Calu3 (cell line): ENCODE data around the gene ZNF586. TPM values are rescaled to one million over a fixed set of nuclear protein-coding genes. Genes with fewer than 3 reads are reported as not detected.

Source experiments
- BruUV-seq: library from RNA; stranded (reverse); fragments of 400-500 nt; replicated peaks from 2 replicates; lab custom pipeline; 2021; lab: Mats Ljungman, UMichigan
- CTCF ChIA-PET: fragments of 300-600 bp; sonication (Branson Sonifier 250); formaldehyde crosslinking; loops from one replicate; lab custom pipeline; 2022; ENCODE audit warnings: antibody characterized with exemption; lab: Charles Lee
- DNase-seq: peaks from one replicate; pipeline ENCODE4 v3.0.0; 2022
- H3K27ac Mint-ChIP-seq: one replicate; pipeline ENCODE4 v1.8.0; 2022; ENCODE audit warnings: mixed read lengths; ENCODE audit not compliant: unreplicated experiment
- H3K27me3 Mint-ChIP-seq: one replicate; pipeline ENCODE4 v1.8.0; 2022; ENCODE audit warnings: mixed read lengths; ENCODE audit not compliant: unreplicated experiment
- H3K36me3 Mint-ChIP-seq: one replicate; pipeline ENCODE4 v1.8.0; 2022; ENCODE audit warnings: mild to moderate bottlenecking, moderate library complexity, mixed read lengths; ENCODE audit not compliant: insufficient read depth, unreplicated experiment
- H3K4me1 Mint-ChIP-seq: one replicate; pipeline ENCODE4 v1.8.0; 2022; ENCODE audit warnings: mild to moderate bottlenecking, low read depth, mixed read lengths; ENCODE audit not compliant: unreplicated experiment
- H3K4me3 Mint-ChIP-seq: one replicate; pipeline ENCODE4 v1.8.0; 2022; ENCODE audit warnings: mild to moderate bottlenecking, low read depth, moderate library complexity, mixed read lengths; ENCODE audit not compliant: unreplicated experiment
- H3K9me3 Mint-ChIP-seq: one replicate; pipeline ENCODE4 v1.8.0; 2022; ENCODE audit warnings: low read depth, mixed read lengths; ENCODE audit not compliant: unreplicated experiment
- CTCF ChIP-seq: fragments of 200-600 bp; IDR thresholded peaks from one replicate; pipeline ENCODE4 v1.8.0; 2022; ENCODE audit warnings: antibody characterized with exemption; ENCODE audit not compliant: unreplicated experiment
- intact Hi-C: fragments of 100-400 bp; cut with micrococcal nuclease; formaldehyde crosslinking; loops from one replicate; pipeline ENCODE4 v1.10.0; 2022; ENCODE audit not compliant: unreplicated experiment
- total RNA-seq: library from RNA; stranded (reverse); gene quantifications from 2 replicates; pipeline ENCODE4 v1.2.3, GENCODE V29; 2022

ZNF586 gene
- total RNA-seq, 1 experiment from 2014 or later, result 22.9 TPM

GRCh38 chr19:57776764-57777296, 7.4 kb downstream of the ZNF586 start:
- no peak for DNase-seq
- CTCF ChIA-PET, result no interaction called here
- no peak overlapping the region for H3K27ac Mint-ChIP-seq
- no TSS peak for BruUV-seq
- no peaks in the 10 kb centered on the region for H3K27me3 Mint-ChIP-seq
- H3K4me3 Mint-ChIP-seq, result no peak overlapping the region
- no peak for TF ChIP-seq CTCF
- peaks cover 88% of the 10 kb centered on the region for H3K36me3 Mint-ChIP-seq
- intact Hi-C loops, result no loop called here
- no peaks in the 10 kb centered on the region for H3K4me1 Mint-ChIP-seq
- H3K9me3 Mint-ChIP-seq, result peaks cover 41% of the 10 kb centered on the region

- DNase-seq, result no peak
- Mint-ChIP-seq H3K36me3 (peaks cover 74% of the 10 kb centered on the region), H3K4me3 (no peak overlapping the region), H3K27ac (no peak overlapping the region), H3K27me3 (no peaks in the 10 kb centered on the region), H3K4me1 (no peaks in the 10 kb centered on the region), H3K9me3 (peaks cover 37% of the 10 kb centered on the region)
- no peak for TF ChIP-seq CTCF
- CTCF ChIA-PET, result no interaction called here
- BruUV-seq, result no TSS peak
- intact Hi-C loops, result no loop called here
These were observed 8.9 kb downstream of the ZNF586 start for GRCh38 chr19:57778336-57778735.

- H3K4me1 Mint-ChIP-seq, result no peaks in the 10 kb centered on the region
- peaks cover 68% of the 10 kb centered on the region for H3K36me3 Mint-ChIP-seq
- no peak for DNase-seq
- no peaks in the 10 kb centered on the region for H3K27me3 Mint-ChIP-seq
- H3K4me3 Mint-ChIP-seq, result no peak overlapping the region
- intact Hi-C loops, result no loop called here
- CTCF ChIA-PET, result no interaction called here
- peaks cover 32% of the 10 kb centered on the region for H3K9me3 Mint-ChIP-seq
- BruUV-seq, result no TSS peak
- no peak overlapping the region for H3K27ac Mint-ChIP-seq
- no peak for TF ChIP-seq CTCF
These were observed 9.9 kb downstream of the ZNF586 start for GRCh38 chr19:57779220-57779845.

GRCh38 chr19:57786286-57786685, 16.8 kb downstream of the ZNF586 start:
- Mint-ChIP-seq H3K4me3 (no peak overlapping the region), H3K36me3 (peaks cover 49% of the 10 kb centered on the region), H3K4me1 (no peaks in the 10 kb centered on the region), H3K27me3 (no peaks in the 10 kb centered on the region), H3K27ac (no peak overlapping the region), H3K9me3 (peaks cover 19% of the 10 kb centered on the region)
- no peak for TF ChIP-seq CTCF
- intact Hi-C loops, result no loop called here
- DNase-seq, result no peak
- no TSS peak for BruUV-seq
- CTCF ChIA-PET, result no interaction called here
